Spleen (tissue), 7 donors: ENCODE measurements around the gene STXBP1.

ENCODE experiments used
- CTCF ChIP-seq, 11 experiments: fragments of 200-600 bp in 7 of 11; fragments of 450-650 bp in 4 of 11; sonication (generic) in 4 of 11; IDR thresholded peaks in 8 of 11; conservative IDR thresholded peaks in 3 of 11; 1 replicate in 7 of 11; 2 replicates in 4 of 11; pipeline versions ENCODE4 v1.4.0 to v1.8.0; 2016 to 2021; ENCODE audit warnings: antibody characterized with exemption in 11 of 11, inconsistent platforms in 4 of 11, mild to moderate bottlenecking in 1 of 11
- POLR2A ChIP-seq, 3 donors: fragments of 450-650 bp; IDR thresholded peaks; one replicate each; pipeline ENCODE4 v1.5.1; 2017; ENCODE audit warnings: antibody characterized with exemption in 3 of 3, mild to moderate bottlenecking in 1 of 3
- donor health status: DM: no; HTN: no; CAD: no; lungs with moderate emphysema.
- donor health status: DM: no; HTN: no; CAD: no.
- donor health status: DM: no; HTN: no; CAD: no.

GRCh38 chr9:127585161-127585819, 26.8 kb upstream of the STXBP1 start:
- TF ChIP-seq CTCF (IDR thresholded peaks at IDR 0.05 in 8 of 11, conservative IDR thresholded peaks at IDR 0.05 in 3 of 11), result no peak
- no peak for TF ChIP-seq POLR2A (IDR thresholded peaks at IDR 0.05)
